IPS-15b (cell line): ENCODE measurements around the gene PPP1R14B.
A peak's percentile ranks its signal among the peaks of the same experiment; 100 is the strongest.
"Not testable (repeated sequence)": the region's sequence is repeated elsewhere in the genome, so short reads cannot be mapped to it uniquely, and the experiment has no call there.

Experiments
- H3K27me3 ChIP-seq: one replicate; pipeline ENCODE4 v1.6.1; 2013; ENCODE audit warnings: low read length; ENCODE audit not compliant: control insufficient read depth, insufficient read depth
- H3K36me3 ChIP-seq: one replicate; pipeline ENCODE4 v1.6.1; 2013; ENCODE audit warnings: low read length; ENCODE audit not compliant: control insufficient read depth, insufficient read depth
- H3K4me1 ChIP-seq: one replicate; pipeline ENCODE4 v1.6.1; 2013; ENCODE audit warnings: mild to moderate bottlenecking, low read length; ENCODE audit not compliant: control insufficient read depth, insufficient read depth
- H3K4me3 ChIP-seq: one replicate; pipeline ENCODE4 v1.5.1; 2013; ENCODE audit warnings: low read depth, low read length
- H3K9ac ChIP-seq: one replicate; pipeline ENCODE4 v1.6.1; 2013; ENCODE audit warnings: low read depth, mild to moderate bottlenecking, low read length
- H3K9me3 ChIP-seq: one replicate; pipeline ENCODE4 v1.6.1; 2013; ENCODE audit warnings: mild to moderate bottlenecking, low read length; ENCODE audit not compliant: control insufficient read depth, insufficient read depth

PPP1R14B gene

DNA sequence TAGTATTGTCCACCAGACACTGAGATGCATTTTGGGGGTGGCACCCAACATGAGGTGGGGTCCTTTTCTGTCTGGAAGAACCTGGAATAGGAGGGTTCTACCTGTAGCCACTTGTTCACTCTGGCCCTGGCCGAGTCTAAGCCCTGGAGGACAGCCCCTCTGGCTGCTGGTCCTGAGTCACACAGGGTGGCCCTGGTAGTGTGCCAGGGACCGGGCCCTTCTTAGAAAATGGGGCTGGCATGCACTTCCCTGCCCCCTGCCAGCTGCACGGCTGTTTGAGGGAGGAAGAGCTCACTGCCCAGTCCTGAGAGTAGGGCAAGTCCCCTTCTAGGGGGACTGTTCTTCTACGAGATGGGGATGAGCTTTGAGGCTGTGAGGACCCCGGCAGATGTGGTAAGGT, 6.7 kb upstream of the PPP1R14B start:
- H3K27me3 ChIP-seq = no peaks in the 10 kb centered on the region
- H3K9me3 ChIP-seq = no peaks in the 10 kb centered on the region
- H3K36me3 ChIP-seq = peaks cover 41% of the 10 kb centered on the region
- H3K4me1 ChIP-seq = peaks cover 25% of the 10 kb centered on the region
- no peak overlapping the region for H3K9ac ChIP-seq
- H3K4me3 ChIP-seq = peak overlapping the region; percentile 41

DNA sequence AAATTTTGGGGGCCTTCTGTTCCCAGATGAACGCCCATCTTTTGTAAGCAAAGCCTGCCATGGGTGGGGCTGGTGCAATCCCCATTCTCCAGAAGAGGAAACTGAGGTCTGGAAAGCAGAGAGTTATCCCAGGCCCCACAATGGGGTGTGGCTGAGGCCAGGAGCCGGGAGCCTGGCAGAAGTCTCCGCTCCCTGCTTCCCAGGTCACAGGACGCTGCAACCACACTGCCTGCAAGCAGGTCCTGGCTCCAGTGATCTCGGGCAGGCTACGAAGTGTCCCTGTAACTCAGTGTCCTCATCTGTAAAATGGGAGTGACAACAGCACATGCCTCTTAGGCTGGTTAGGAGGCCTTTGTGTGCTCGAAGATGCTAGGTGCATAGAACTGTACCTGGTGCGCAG, 6.3 kb upstream of the PPP1R14B start:
- Histone ChIP-seq H3K9me3 (no peaks in the 10 kb centered on the region), H3K4me1 (peaks cover 30% of the 10 kb centered on the region), H3K9ac (peak overlapping the region; percentile 16), H3K4me3 (peak overlapping the region; percentile 41), H3K27me3 (no peaks in the 10 kb centered on the region), H3K36me3 (peaks cover 36% of the 10 kb centered on the region)

DNA sequence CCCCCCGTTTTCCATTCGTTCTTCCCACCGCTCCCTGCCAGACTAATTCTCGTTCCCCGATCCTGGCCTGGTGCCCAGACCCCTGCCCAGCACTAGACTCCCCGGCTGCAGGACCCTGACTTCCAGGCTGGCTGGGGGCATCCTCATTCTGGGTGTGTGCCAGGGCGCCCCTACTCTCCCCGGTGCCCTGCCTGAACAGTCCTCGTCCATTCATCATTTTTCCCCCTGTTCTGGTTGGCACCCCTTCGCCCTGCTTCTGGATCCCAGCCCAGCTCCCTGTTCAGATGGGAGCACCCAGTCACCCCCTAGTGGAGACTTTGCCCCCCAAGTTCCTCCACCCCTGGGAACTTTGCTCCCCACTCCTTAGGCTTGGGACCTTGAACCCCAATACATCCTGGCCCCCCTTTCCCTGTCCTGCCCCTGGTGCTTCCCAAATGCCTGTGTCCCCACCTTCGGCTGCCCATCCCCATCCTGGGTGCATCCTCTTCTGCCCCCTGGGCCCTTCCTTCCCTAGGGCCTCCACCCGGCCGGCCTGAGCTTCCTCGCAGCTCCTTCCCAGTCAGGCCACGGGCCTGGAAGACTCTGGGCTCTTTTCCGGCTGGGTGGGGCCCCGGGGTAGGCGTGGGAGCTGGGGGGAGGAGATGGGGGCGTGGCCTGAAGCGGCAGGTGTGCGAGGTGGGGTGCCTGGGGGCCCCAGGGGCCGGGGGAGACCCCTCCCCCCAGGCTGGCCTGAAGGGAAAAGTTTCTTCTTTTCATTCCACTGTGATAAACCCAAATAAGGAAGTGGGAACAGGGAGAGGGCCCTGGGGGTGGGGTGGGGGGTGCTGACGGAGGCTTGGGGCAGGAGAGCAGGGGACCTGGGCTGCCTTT, 5.5 kb upstream of the PPP1R14B start:
- no peaks in the 10 kb centered on the region for H3K27me3 ChIP-seq
- peaks cover 33% of the 10 kb centered on the region for H3K4me1 ChIP-seq
- H3K36me3 ChIP-seq = peaks cover 34% of the 10 kb centered on the region
- H3K9me3 ChIP-seq = no peaks in the 10 kb centered on the region
- H3K4me3 ChIP-seq = peak overlapping the region; percentile 91
- peak overlapping the region; percentile 79 for H3K9ac ChIP-seq

DNA sequence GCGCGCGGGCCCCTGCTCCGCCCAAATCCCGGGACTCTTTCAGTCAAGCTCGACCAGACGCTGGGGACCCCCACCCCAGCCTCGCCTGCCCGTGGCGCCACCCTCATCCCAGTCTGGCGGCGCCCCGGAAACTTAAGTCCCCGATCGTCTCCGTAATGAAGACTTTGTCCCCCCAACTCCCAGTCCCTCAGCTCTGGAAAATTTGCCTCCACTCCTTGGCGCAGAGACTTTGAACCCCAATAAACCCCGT, 4.9 kb upstream of the PPP1R14B start:
- peaks cover 33% of the 10 kb centered on the region for H3K4me1 ChIP-seq
- H3K9ac ChIP-seq = peak overlapping the region; percentile 79
- peaks cover 34% of the 10 kb centered on the region for H3K36me3 ChIP-seq
- no peaks in the 10 kb centered on the region for H3K9me3 ChIP-seq
- no peaks in the 10 kb centered on the region for H3K27me3 ChIP-seq
- H3K4me3 ChIP-seq = peak overlapping the region; percentile 91

DNA sequence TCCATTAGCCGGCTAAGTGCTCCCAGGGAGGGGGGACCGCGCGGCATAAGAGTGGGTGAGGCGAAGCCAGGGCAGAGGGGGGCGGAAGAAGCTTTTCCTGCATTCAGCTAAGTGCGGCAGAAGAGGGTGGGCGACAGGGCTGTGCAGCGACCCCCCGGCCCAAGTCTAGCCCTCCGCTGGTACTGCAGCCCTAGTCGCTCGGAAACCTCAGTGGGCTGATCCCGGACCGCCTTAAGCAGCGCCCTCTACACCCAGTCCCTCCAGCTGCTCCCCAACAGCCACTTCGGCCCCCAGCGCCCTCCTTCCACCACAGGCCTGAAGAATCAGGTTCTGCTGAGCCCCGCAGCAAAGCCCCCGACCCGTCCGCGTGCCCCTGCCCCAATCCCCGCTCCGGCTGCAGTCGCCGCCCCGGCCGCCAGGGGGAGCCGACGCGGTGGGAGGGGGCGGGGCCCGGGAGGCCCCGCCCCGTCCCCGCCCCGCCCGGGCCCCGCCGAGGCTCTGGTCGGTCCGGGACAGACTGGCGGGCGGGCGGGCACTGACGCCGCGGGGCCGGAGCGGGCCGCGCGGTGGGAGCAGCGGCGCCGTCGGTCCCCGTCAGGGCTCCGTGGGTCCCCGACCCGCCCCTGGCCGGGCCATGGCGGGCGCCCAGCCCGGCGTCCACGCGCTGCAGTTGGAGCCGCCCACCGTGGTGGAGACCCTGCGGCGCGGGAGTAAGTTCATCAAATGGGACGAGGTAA, 4.4 kb upstream of the PPP1R14B start, which contains the start of gene PLCB3:
Gene PLCB3, plus strand, starts transcription at position 515 of the 737 bp plus-strand sequence. Its CDS starts 120 bp downstream, at position 635.
- no peaks in the 10 kb centered on the region for H3K27me3 ChIP-seq
- peaks cover 33% of the 10 kb centered on the region for H3K4me1 ChIP-seq
- peaks cover 29% of the 10 kb centered on the region for H3K36me3 ChIP-seq
- H3K9me3 ChIP-seq = no peaks in the 10 kb centered on the region
- peak within 1 kb of the TSS; percentile 91 for H3K4me3 ChIP-seq
- peak within 1 kb of the TSS; percentile 79 for H3K9ac ChIP-seq

DNA sequence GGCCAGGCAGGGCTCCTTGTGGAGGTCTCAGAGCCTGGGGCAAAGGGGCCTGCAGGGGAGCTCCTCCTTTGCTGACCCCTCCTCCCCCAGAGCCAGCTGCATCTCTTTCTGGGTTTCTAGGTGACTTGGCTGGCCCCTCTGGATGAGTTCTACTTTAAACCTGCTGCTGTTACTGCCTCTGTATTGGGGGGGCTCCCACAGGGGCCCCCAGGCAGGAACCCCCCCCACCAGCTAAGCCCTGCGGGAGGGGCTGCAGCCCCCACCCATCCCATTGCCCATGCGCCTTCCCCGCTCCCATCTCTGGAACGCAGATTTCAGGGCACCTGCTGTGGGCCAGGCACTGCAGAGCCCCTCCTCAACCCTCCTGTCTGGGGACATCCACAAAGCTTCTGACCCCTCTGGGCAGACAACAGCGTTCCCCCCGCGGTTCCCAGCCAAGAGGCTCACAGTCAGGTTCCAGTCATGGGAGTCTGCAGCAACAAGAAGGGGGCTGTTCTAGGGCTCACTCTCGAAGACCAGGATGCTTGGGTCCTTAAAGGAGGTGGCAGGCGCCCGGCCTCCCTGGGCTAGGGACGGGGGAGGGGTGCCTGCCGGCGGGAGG, 3.8 kb upstream of the PPP1R14B start:
- peaks cover 22% of the 10 kb centered on the region for H3K36me3 ChIP-seq
- peak overlapping the region; percentile 75 for H3K4me3 ChIP-seq
- peaks cover 33% of the 10 kb centered on the region for H3K4me1 ChIP-seq
- H3K9ac ChIP-seq = peak overlapping the region; percentile 73
- H3K9me3 ChIP-seq = no peaks in the 10 kb centered on the region
- H3K27me3 ChIP-seq = no peaks in the 10 kb centered on the region

DNA sequence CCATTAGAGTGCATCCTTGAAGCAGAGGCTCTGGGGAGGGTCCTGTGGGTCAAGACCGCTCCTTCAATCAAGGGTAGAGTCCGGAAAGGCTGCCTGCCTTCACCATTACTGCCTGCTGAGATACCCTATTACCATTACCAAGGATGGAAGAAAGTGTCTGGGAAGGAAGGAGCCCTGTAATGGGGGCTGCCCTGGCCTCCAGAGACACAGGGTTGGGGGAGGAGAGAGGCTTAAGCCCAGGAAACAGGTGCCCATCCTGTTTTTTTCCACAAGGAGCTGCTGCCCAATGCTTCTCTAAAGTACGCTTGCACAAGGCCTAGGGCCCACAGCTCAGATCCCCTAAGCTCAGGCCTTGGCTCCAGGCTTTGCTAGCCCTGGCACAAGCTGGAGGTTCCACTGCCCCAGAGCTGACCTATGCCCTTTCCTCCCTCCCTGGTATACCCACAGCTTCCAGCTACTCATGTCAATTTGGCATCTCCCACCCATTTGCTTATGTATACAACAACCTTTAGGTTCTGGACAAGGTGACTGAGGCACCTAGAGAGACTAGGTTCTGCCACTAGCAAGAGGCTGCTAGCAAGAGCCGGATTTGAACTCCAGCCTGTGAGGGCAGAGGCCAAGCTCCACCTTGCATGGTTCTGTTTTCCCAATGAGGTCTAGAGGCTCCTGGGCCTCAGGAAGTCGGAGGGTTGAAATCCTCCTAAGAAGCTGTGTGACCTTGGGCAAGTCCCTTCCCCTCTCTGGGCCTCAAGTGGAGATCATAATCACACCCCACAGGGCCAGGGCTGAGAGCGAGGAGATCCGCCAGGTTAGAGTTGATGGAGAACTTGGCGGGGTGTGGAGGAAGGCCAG, 3.0 kb upstream of the PPP1R14B start:
- Histone ChIP-seq H3K27me3 (no peaks in the 10 kb centered on the region), H3K4me3 (peak overlapping the region; percentile 75), H3K9ac (no peak overlapping the region), H3K9me3 (no peaks in the 10 kb centered on the region), H3K36me3 (peaks cover 18% of the 10 kb centered on the region), H3K4me1 (peaks cover 33% of the 10 kb centered on the region)

DNA sequence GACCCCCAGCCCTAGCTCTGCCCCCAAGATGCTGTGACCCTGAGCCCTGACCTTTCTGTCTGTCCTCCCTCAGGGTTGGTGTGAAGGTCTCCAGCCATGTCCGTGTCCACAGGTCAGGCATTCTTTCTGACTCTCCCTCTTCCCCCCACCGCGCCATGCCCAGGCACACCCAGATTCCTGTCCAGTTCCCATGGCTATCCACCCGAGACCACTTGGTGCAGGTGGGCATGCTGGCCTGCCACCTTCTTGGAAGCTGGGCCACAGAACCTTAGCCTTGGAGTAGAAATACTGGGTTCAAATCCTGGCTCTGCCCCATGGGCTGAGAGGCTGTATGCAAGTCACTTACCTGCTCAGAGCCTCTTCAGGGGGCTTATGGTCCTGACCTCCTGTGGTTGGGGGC, 2.3 kb upstream of the PPP1R14B start:
- H3K9me3 ChIP-seq = no peaks in the 10 kb centered on the region
- H3K36me3 ChIP-seq = peaks cover 16% of the 10 kb centered on the region
- H3K27me3 ChIP-seq = no peaks in the 10 kb centered on the region
- H3K4me3 ChIP-seq = peak overlapping the region; percentile 6
- peaks cover 33% of the 10 kb centered on the region for H3K4me1 ChIP-seq
- H3K9ac ChIP-seq = no peak overlapping the region

DNA sequence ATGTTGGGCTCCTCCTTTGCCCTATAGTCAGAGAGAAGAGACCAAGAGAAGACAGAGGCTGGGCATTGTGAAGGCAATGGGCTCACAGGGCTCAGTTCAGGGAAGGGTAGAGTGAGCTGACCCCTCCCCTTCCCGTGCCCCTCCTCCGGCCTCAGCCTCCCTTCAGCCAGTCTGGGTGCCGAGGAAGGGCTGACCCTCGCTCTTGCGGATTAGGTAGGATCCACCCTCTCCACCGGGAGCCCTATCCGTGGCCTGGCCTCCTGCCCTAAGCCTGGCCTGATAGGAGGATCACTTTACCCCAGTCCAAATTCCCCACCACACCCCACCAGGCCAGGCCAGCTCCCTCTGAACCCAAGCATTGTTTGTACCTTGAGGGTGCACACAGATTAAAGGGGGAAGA, 1.8 kb upstream of the PPP1R14B start:
- peaks cover 33% of the 10 kb centered on the region for H3K4me1 ChIP-seq
- H3K9ac ChIP-seq = no peak overlapping the region
- no peaks in the 10 kb centered on the region for H3K27me3 ChIP-seq
- H3K4me3 ChIP-seq = peak overlapping the region; percentile 6
- no peaks in the 10 kb centered on the region for H3K9me3 ChIP-seq
- H3K36me3 ChIP-seq = peaks cover 19% of the 10 kb centered on the region

DNA sequence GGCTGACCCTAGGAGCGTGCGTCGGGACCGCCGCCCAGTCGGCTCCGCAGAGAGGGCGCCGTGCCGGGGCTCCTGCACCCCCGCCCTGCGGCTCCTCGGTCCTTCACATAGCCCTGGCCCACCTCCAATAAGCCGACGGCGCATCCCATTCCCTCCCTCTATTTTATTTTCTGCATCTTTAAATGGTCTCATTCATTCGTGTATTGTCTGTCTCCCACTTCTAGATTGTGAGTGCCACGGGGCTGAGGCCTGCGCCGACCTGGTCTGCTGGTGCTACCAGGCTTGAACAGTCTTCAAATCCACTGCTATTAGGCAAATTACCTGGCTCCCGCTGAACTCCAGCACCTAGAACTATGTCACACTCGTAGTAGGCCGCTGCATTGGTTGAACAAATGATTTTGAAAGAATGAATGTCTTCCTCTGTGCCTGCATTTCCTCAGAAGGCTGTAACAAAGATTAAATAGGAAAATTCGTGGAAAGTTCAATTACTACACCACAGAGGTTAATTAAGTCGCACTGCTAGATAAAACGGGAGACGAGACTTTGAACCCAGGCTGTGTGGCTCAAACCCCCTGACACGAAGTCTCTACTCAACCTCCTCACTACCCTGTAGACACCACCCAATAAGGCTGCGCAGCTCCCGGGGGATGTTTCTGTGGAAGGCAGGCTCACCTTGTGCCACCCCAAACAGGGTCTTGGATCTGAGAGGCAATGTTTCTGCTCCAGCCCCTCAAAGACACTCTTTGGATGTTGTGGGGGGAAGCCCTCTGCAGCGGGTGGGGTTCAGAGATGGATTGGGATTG, 1.2 kb upstream of the PPP1R14B start:
- peaks cover 28% of the 10 kb centered on the region for H3K4me1 ChIP-seq
- peaks cover 19% of the 10 kb centered on the region for H3K36me3 ChIP-seq
- H3K27me3 ChIP-seq = no peaks in the 10 kb centered on the region
- peak overlapping the region; percentile 93 for H3K4me3 ChIP-seq
- no peak overlapping the region for H3K9ac ChIP-seq
- H3K9me3 ChIP-seq = no peaks in the 10 kb centered on the region

DNA sequence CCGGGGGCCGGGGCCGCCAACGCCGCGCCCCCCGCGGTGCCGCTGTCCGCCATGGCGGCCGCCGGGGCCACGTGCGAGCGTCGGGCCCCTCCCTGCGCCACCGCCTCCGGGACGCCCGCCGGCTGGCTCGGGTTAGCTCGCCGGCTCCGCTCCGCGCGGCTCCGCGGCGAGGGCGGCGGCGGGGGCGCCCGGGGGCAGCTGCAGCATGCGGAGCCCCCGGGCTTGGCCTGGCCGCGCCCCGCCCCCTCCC, 197 bp downstream of the PPP1R14B start:
- H3K36me3 ChIP-seq = peaks cover 16% of the 10 kb centered on the region
- not testable (repeated sequence) for H3K9ac ChIP-seq, H3K9me3 ChIP-seq, H3K27me3 ChIP-seq
- H3K4me3 ChIP-seq = peak overlapping the region; percentile 85
- peaks cover 31% of the 10 kb centered on the region for H3K4me1 ChIP-seq
